ENCODE measurements around the gene ZNF33B. TPM values are rescaled to one million over a fixed set of nuclear protein-coding genes. Genes with fewer than 3 reads are reported as not detected.
"Not testable (repeated sequence)": the region's sequence is repeated elsewhere in the genome, so short reads cannot be mapped to it uniquely, and the experiment has no call there.

Gene ZNF33B
- total and polyA plus RNA-seq, 4 donors: 8.6 to 41.2 (median 18.7) TPM

- no peak for ATAC-seq (ENCODE audit: insufficient read depth, low FRiP score)
- H3K27ac ChIP-seq (ENCODE audit: low read depth in 1 of 2, low read length in 1 of 2): no peak overlapping the region
- DNase-seq: no peak
- H3K4me3 ChIP-seq: no peak overlapping the region
- no peaks in the 10 kb centered on the region for H3K27me3 ChIP-seq (ENCODE audit: control insufficient read depth in 3 of 3, insufficient read depth in 3 of 3, low read length in 2 of 3)
- WGBS, 2 donors: 91 to 95% methylated on average over 4 of the region's 4 CpGs
- H3K36me3 ChIP-seq (ENCODE audit: control insufficient read depth in 4 of 4, insufficient read depth in 4 of 4, low read length in 4 of 4): no peaks in the 10 kb centered on the region
- no peak for TF ChIP-seq CTCF (IDR thresholded peaks at IDR 0.05; ENCODE audit: control extremely low read depth, extremely low read depth)
- no peaks in the 10 kb centered on the region for H3K4me1 ChIP-seq (ENCODE audit: control insufficient read depth in 5 of 5, insufficient read depth in 5 of 5, low read length in 5 of 5)
- H3K9ac ChIP-seq (ENCODE audit: insufficient read depth in 1 of 2, low read length in 2 of 2): no peak overlapping the region
- H3K9me3 ChIP-seq (ENCODE audit: control insufficient read depth in 4 of 4, insufficient read depth in 3 of 4, low read length in 3 of 4): peaks cover 0 to 11% (median 0%) of the 10 kb centered on the region in 4 donors
These were observed 62.0 kb downstream of the ZNF33B start for GRCh38 chr10:42576338-42576737.

GRCh38 chr10:42574336-42574735, 64.0 kb downstream of the ZNF33B start:
- no peak for ATAC-seq (ENCODE audit: insufficient read depth, low FRiP score)
- H3K4me3 ChIP-seq: no peak overlapping the region
- H3K27ac ChIP-seq (ENCODE audit: low read depth in 1 of 2, low read length in 1 of 2): no peak overlapping the region
- H3K27me3 ChIP-seq (ENCODE audit: control insufficient read depth in 3 of 3, insufficient read depth in 3 of 3, low read length in 2 of 3): no peaks in the 10 kb centered on the region
- no peak overlapping the region for H3K9ac ChIP-seq (ENCODE audit: insufficient read depth in 1 of 2, low read length in 2 of 2)
- TF ChIP-seq CTCF (IDR thresholded peaks at IDR 0.05; ENCODE audit: control extremely low read depth, extremely low read depth): no peak
- WGBS, 2 donors: 47 to 70% methylated on average over 5 of the region's 5 CpGs
- no peaks in the 10 kb centered on the region for H3K36me3 ChIP-seq (ENCODE audit: control insufficient read depth in 4 of 4, insufficient read depth in 4 of 4, low read length in 4 of 4)
- DNase-seq: no peak
- no peaks in the 10 kb centered on the region for H3K4me1 ChIP-seq (ENCODE audit: control insufficient read depth in 5 of 5, insufficient read depth in 5 of 5, low read length in 5 of 5)
- H3K9me3 ChIP-seq (ENCODE audit: control insufficient read depth in 4 of 4, insufficient read depth in 3 of 4, low read length in 3 of 4): peaks cover 0 to 14% (median 0%) of the 10 kb centered on the region in 4 donors

GRCh38 chr10:42556931-42557330, 81.4 kb downstream of the ZNF33B start:
- H3K27me3 ChIP-seq (ENCODE audit: control insufficient read depth in 3 of 3, insufficient read depth in 3 of 3, low read length in 2 of 3): no peaks in the 10 kb centered on the region
- TF ChIP-seq CTCF (IDR thresholded peaks at IDR 0.05; ENCODE audit: control extremely low read depth, extremely low read depth): no peak
- WGBS, 2 donors: 58 to 68% methylated on average over 5 of the region's 5 CpGs

GRCh38 chr10:42553576-42553975, 84.8 kb downstream of the ZNF33B start:
- H3K9me3 ChIP-seq (ENCODE audit: control insufficient read depth in 4 of 4, insufficient read depth in 3 of 4, low read length in 3 of 4); H3K36me3 ChIP-seq (ENCODE audit: control insufficient read depth in 4 of 4, insufficient read depth in 4 of 4, low read length in 4 of 4); H3K4me3 ChIP-seq; H3K27ac ChIP-seq (ENCODE audit: low read depth in 1 of 2, low read length in 1 of 2); DNase-seq; H3K9ac ChIP-seq (ENCODE audit: insufficient read depth in 1 of 2, low read length in 2 of 2); ATAC-seq (ENCODE audit: insufficient read depth, low FRiP score); H3K27me3 ChIP-seq (ENCODE audit: control insufficient read depth in 3 of 3, insufficient read depth in 3 of 3, low read length in 2 of 3): not testable (repeated sequence)
- 93 to 97% methylated on average over 12 of the region's 12 CpGs for WGBS, 2 donors
- peaks cover 0 to 19% (median 9%) of the 10 kb centered on the region in 5 donors for H3K4me1 ChIP-seq (ENCODE audit: control insufficient read depth in 5 of 5, insufficient read depth in 5 of 5, low read length in 5 of 5)

More at GRCh38 chr10:42556931-42557330, 81.4 kb downstream of the ZNF33B start:
- Histone ChIP-seq H3K4me3 (no peak overlapping the region), H3K9ac (ENCODE audit: insufficient read depth in 1 of 2, low read length in 2 of 2) (no peak overlapping the region), H3K9me3 (ENCODE audit: control insufficient read depth in 4 of 4, insufficient read depth in 3 of 4, low read length in 3 of 4) (no peaks in the 10 kb centered on the region), H3K4me1 (ENCODE audit: control insufficient read depth in 5 of 5, insufficient read depth in 5 of 5, low read length in 5 of 5) (peaks cover 0 to 13% (median 2%) of the 10 kb centered on the region in 5 donors), H3K27ac (ENCODE audit: low read depth in 1 of 2, low read length in 1 of 2) (no peak overlapping the region), H3K36me3 (ENCODE audit: control insufficient read depth in 4 of 4, insufficient read depth in 4 of 4, low read length in 4 of 4) (no peaks in the 10 kb centered on the region)
- no peak for ATAC-seq (ENCODE audit: insufficient read depth, low FRiP score)
- DNase-seq: peak in 2 of 3 donors; percentile 7 to 34

Data from lung (tissue), 12 donors.